Activated CD4-positive, alpha-beta T cell treated with anti-CD3 and anti-CD28 coated beads, Interleukin-10, Interleukin-2, amounts not matched to agents 100 ng/mL and 50 ng/mL, durations not matched to agents 16 hours and 8 hours (primary cell): ENCODE data around the gene ARPC1B.
"Not testable (repeated sequence)": the region's sequence is repeated elsewhere in the genome, so short reads cannot be mapped to it uniquely, and the experiment has no call there.

Experiments used
- DNase-seq: peaks from one replicate; pipeline ENCODE4 v3.0.0-alpha.2; 2020

ARPC1B gene

DNA sequence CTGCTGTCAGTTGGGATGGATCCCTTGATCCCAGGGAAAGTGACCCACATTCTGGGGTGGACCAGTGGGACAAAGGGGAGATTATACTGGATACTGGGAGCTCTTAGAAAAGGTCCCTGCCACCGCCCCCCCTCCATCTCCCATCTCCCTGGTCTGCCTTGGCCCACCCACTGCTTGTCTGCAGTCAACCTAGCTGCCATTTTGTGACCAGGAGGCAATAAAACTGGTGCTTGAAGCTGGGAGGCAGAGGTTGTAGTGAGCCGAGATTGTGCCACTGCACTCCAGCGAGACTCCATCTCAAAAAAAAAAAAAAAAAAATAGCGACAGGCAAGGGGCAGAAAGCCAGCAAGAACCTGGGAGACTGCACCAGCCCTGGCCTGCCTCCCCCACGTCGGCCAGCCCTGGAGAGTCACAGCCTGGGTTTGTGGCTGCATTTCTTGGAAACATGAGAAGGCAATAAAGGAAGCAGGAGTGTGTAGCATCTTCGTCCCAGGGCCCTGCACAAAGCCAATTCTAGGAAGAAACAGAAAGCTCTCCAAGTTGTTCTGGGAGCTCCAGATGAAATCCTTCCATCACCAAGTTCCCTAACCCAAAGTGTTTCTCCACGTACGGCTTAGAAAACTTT, 4.7 kb upstream of the ARPC1B start:
- DNase-seq: no peak

DNA sequence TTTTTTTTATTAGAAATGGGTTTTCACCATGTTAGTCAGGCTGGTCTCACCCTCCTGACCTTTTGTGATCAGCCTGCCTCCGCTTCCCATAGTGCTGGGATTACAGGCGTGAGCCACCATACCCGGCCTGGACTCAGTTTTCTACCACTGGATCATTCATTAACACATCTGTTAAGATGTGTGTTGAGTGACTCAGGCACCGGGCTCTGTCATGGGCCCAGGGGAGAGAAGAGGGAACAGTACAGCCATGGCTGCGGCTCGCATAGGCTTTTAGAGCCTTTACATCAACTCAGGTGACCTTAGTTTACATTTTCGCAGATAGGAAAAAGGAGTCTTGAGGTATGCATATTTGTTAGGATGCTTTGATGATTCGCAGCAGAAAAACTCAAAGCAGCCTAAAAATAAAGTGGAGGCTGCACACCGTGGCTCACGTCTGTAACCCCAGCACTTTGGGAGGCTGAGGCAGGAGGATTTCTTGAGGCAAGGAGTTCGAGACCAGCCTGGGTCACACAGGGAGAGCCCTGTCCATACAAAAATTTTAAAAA, 3.1 kb upstream of the ARPC1B start:
- DNase-seq: no peak

DNA sequence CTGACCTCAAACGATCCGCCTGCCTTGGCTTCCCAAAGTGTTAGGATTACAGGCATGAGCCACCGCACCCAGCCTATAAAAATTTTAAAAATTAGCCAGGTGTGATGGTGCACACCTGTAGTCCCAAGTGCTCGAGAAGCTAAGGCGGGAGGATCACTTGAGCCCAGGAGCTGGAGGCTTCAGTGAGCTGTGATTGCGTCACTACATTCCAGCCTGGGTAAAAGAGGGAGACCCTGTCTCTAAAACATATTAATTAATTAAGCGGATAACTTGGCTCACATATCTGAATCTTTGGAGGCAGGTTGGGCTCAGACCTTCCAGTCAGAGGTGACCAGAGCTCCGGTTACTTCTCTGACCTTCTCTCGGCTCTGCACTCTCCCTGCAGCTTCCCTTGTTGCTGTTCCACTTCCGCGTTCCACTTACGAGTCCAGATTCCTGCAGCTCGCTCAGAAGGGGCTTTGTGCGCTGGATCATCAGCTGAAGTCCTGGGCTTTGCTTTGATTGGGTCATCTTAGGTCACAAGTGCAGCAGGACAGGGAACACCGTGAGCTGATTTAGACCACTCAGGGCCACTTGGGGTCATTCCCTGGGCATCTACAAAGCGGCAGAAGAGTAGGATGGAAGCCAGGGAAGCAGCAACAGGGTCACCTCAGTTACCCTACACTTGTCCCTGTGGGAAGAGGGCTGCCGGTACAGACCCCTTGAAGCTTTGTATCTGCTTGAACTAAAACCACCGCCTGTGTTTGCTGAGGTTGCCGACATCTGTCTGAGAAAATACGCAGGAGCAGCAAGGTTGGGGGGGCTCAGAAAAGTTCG, 2.0 kb upstream of the ARPC1B start:
- DNase-seq: no peak

DNA sequence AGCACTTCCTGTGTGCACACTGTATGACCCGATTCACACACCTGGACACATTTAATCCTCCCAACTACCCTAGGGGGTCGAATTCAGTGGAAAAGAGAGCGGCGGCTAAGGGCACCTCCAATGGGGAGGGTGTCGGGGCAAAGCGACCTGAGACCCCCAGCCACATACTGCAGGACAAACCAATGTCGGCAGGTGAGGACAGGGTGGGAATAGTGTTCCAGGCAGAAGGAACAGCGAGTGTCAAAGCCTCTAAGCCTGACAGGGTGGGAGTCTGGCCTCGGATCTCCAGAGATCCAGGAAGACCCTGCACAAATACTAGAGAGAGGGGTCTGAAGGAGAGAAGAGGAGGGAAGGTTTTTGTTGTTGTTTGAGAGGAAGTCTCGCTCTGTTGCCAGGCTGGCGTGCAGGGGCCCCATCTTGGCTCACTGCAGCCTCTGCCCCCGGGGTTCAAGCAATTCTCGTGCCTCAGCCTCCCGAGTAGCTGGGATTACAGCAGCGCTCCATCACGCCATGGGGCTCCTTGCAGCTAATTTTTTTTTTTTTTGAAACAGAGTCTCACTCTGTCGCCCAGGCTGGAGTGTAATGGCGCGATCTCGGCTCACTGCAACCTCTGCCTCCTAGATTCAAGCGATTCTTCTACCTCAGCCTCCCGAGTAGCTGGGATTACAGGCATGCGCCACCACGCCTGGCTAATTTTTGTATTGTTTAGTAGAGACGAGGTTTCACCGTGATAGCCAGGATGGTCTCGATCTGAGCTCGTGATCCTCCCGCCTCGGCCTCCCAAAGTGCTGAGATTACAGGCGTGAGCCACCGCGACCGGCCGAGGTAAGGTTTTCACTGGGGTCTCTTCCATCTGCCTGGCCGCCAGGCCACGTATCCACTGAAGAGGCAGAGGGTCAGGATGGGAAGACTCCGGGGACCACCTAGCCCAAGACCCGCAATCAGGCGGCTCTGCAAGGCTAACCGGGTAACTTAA, 1.2 kb upstream of the ARPC1B start:
- DNase-seq: no peak

DNA sequence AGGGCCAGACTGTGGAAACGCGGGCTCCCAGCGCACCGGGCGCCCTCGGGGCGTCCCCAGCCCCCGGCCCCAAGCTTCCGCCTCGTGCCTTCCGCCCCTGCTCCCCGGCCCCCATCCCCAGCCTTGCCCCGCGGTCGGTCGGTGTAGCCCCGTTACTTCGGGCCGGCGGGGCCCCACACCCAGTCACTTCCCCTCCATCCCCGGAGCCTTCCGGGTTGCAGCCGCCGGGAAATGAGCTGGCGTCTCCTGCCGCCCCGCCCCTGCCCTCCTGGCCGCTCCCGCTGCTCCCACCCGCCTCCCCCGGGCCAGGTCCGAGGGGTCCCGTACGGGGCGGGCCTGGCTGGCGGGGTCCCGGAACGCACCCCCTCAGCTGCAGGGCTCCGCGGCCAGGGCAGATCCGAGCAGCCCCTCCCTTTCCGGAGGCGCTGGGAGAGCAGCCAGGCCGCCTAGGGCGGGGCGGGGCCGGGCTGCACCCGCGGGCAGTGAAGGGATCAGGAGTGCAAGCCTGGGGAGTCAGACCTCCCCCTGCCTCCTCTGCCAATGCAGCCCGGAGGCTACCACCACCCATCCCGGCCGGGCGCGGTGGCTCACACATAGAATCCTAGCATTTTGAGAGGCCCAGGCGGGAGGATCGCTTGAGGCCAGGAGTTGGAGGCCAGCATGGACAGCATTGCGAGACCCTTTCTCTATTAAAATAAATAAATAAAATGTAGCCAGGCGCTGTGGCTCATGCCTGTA, 709 bp downstream of the ARPC1B start:
- peak; percentile 84 for DNase-seq

DNA sequence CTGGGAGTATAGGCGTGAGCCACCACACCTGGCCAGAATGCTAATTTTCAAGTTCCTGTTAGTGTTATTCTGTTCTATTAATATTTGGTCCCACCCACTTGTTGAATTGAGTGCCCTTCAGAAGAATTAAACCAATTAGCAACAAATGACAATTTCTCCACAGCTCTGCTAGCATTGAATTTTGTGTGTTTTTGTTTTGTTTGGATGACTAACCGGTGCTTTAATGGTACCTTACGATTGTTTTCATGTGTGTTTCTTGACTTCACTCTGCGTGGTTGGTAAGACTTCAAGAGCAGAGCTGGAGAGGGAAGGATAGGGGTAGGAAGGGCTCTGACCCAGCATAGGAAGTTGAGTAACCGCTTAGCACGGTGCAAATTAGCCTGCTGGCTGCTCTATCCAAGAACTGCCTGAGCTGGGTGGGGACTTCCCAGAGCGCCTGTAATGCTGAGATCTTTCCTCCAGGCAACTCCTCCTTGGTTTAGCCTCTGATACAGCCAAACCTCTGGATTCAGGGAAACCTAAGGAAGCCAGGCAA, 4.6 kb downstream of the ARPC1B start:
- DNase-seq: peak; percentile 74

DNA sequence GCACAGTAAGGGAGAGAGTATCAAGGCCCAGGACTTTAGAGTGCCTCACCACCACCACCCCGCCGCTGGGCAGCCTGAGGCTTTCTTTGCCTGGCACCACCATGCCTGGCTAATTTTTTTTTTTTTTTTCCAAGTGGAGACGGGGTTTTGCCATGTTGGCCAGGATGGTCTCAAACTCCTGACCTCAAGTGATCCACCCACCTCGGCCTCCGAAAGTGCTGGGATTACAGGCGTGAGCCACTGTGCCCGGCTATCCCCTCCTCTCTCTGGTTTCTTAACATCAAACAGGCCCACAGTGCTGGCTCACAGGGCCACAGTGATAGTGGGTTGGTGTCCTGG, 5.1 kb downstream of the ARPC1B start:
- not testable (repeated sequence) for DNase-seq

DNA sequence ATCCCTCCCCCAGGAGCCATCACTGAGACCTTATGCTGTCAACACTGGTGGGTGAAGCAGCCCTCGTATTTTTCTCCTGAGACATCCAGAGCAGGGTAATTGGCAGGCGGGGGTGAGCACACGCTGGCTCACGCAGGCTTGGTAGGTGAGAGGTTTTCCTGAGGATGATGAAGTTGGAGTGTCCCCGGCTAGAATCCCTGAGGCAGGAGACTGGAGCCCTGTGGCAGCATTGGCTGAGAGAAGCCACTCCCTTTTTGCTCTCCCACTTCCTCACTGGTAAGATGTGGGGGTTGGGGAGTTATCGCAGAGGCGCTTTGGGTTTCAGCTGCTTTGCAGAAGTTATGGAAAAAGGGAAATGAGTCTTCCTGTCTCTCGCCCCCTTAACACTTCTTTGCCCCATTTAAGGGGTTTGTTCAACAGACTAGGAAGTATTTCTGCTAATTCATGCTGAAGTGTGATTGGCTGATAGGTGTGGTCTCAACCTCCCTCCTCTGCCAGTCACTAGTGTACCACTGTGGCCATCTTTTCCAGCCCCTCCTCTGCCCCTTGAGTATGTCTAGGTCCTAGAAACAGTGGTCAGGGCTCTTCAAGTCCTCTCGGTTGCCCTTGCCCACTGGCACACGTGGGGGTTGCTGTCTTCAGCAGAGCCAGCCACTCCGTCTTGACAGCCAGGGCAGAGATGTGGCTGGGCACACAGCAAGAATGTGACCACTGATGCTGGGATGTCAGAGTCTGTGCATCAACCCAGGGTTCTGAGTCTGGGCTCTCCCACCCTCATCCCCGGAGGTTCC, 5.7 kb downstream of the ARPC1B start:
- peak; percentile 72 for DNase-seq

DNA sequence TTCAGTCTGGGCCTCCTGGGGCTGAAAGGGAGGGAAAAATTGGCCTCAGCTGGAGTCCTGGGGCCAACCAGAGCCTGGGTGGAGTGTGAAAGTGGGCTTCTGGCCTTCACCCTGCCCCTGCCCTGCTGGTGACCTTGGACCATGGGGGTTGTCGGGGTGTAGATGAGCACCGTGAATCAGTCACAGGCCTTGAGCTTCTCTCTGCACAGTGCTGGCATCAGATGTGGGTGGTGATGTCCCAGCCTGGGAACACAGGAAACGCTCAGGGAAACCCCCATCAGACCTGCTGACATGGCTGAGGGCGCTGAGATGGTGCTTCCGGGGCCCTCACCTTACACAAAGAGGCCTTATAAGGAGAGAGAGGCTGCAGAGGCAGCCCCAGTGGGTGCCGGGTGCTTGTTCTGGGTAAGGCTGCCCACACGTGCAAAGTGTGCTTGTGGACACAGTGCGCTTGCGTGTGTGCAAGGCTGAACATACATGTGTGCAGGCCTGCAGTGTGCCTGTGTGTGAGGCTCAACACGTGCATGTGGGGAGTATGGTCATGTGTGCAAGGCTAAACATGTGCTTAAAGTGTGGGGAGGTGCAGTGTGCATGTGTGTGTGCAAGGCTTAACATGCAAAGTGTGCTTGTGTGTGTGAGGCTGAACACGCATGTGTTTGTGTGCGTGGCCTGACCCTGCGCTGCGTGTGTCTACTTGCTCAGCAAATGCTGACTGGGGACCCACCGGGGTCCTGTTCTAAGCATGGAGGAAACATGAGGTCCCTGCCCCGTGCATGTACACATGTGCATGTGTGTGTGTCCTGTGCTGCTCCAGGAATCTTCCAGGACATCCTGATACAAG, 6.5 kb downstream of the ARPC1B start:
- peak; percentile 97 for DNase-seq

DNA sequence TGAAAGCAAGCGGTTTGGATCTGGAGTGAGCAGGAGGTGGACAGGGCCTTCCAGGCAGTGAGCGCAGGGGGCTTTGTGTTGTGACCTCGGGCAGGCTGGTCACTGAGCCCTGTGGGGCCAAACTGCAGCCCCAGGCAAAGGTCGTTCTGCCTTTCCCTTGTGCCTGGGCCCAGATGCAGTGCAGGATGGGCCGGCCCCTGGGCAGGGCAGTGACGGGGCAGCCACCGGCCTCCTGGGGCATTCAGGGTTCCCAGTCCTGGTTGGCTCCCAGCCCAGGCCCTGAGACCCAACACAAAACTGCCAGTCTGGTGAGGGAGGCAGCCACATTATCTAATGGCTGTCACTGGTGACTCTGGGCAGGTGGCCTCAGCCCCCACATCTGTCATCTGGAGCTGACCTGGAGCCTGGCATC, 7.1 kb downstream of the ARPC1B start:
- DNase-seq: no peak

DNA sequence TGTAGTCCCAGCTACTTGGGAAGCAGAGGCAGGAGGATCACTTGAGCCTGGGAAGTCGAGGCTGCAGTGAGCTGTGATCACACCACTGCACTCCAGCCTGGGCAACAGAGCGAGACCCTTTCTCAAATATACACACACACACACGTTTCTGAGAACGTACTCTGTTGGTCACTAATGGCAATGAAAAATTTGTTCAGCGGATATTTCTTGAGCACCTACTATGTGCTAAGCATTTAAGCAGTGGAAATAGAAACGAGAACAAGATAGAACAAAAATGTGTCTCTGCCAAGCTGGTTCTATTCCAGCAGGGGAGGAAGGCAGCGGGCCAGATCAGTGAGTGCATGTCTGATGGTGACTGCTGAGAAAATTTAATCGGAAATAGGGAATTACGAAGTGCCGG, 8.7 kb downstream of the ARPC1B start:
- DNase-seq: no peak

DNA sequence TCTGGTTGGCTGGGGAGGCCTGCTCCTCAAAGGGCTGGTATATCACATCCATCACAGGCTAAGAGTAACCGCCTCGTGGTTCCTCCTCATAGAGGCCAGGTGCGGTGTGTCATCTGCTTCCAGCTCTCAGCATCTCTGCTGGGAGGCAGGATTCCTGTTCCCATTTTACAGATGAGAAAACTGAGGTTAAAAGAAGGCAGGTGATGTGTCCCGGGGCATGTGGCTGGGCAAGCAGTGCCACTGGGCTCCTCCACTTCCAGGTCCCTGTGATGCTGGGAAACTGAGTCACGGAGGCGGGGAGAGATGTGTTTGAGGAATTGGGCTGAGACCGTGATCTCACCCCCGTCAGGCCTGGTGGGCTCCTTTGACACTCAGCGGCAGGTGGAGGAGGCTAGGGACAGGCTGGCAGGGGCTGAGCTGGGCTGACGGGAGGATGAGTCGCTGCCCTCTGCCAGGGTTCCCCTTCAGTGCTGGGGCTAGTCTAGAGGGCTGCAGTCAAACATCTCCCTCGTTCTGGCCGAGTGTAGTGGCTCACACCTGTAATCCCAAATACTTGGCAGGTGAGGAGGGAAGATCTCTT, 9.4 kb downstream of the ARPC1B start:
- DNase-seq: no peak

DNA sequence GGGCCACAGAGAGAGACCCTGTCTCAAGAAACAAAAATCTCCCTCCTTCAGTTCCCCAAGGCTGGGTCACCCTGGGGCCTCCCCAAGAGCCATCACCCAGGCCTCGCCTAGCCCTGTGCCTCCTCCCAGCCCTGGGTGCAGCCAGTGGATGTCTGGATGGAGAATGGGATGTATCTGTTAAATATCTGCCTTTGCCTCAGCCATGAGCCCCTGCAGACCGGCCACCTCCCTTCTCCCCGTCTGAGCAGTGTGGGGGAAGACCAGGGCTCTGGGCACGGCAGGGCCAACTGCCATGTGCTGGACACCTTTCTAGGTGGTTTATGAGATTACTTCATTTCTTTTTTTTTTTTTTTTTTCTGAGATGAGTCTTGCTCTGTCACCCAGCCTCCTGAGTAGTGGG, 10.0 kb downstream of the ARPC1B start:
- DNase-seq: no peak

DNA sequence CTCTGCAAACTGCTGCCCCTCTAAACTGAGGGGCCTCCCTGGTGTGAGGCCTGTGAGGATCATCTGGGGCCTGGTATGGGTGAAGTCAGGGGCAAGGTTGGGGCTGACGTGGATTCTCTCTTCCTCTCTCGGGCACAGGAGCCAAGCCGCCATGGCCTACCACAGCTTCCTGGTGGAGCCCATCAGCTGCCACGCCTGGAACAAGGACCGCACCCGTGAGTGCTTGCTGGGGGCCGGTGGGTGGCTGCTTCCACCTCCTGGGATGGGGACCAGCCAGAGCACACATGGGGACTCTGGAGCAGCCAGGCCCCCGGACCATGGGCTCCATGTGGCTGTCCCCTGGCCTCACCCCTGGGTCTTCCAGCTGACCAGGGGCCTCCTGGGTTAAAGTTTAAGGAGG, 11.0 kb downstream of the ARPC1B start:
- no peak for DNase-seq

DNA sequence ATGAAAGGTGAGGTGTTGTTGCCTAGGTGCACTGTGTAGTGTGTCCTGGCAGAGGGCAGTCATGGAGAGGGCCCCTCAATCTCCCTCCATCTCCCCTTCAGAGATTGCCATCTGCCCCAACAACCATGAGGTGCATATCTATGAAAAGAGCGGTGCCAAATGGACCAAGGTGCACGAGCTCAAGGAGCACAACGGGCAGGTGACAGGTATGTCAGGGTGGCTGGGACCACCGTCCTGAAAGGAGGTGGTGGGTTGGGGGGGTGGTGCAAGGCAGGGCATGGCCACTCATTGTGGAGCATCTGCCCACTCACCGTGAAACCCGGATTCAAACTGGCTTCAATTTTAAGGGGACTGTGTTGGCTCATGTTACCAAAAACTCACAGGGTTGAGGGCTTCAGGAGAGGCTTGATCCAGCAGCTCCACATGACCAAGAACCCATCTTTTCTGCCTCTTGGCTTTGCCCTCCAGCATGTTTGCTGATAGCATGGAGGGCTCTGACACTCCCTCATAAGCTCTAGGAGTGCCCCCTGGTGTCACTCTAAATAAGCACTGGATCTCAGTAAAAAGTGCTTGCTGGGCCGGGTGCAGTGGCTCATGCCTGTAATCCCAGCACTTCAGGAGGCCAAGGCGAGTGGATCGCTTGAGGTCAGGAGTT, 12.2 kb downstream of the ARPC1B start:
- no peak for DNase-seq

DNA sequence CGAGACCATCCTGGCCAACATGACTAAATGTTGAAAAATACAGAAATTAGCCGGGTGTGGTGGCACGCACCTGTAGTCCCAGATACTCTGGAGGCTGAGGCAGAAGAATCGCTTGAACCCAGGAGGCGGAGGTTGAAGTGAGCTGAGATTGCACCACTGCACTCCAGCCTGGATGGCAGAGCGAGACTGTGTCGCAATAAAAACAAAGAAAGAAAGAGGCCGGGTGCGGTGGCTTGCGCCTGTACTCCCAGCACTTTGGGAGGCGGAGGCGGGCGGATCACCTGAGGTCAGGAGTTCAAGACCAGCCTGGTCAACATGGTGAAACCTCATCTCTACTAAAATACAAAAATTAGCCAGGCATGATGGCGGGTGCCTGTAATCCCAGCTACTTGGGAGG, 12.7 kb downstream of the ARPC1B start:
- not testable (repeated sequence) for DNase-seq

DNA sequence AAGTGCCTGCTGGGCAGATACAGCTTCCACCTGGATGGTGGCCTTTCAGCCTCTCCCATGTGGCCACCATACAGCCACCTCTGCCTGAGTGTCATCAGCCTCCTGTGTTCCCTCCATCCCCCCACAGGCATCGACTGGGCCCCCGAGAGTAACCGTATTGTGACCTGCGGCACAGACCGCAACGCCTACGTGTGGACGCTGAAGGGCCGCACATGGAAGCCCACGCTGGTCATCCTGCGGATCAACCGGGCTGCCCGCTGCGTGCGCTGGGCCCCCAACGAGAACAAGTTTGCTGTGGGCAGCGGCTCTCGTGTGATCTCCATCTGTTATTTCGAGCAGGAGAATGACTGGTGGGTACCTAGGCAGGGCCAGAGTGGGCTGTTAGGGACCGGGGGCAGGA, 13.4 kb downstream of the ARPC1B start:
- DNase-seq: no peak

DNA sequence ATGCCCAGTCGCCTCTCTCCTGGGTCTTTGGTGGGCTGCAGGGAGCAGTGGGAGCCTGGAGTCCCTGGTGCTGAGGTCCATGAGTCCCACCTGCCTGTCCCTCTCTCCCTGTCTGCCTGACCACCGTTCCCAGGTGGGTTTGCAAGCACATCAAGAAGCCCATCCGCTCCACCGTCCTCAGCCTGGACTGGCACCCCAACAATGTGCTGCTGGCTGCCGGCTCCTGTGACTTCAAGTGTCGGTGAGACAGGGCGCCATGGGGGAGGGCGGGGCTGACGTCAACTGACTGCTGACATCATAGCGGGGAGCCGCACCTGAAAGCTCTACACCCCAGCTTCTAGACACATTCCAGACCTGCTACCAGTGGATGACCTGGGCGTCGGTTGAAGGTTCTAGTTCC, 15.2 kb downstream of the ARPC1B start:
- no peak for DNase-seq

DNA sequence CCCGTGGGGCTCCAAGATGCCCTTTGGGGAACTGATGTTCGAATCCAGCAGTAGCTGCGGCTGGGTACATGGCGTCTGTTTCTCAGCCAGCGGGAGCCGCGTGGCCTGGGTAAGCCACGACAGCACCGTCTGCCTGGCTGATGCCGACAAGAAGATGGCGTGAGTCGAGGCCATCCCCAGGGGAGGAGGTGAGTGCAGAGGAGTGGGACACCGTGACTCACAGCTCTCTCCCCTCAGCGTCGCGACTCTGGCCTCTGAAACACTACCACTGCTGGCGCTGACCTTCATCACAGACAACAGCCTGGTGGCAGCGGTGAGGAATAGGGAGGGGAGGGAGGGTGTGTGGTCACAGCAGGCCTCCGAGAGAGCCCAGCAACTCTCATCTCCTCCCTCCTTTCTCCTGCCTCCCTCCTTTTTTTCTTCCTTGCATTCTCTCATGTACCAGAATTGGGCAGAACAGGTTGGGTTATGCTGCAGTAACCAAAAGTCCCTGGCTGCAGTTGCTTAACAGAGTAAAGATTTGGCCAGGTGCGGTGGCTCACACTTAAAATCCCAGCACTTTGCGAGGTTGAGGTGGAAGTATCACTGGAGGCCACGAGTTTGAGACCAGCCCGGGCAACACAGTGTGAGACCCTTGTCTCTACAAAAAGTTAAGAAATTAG, 16.5 kb downstream of the ARPC1B start:
- DNase-seq: no peak
